K562 (cell line): ENCODE data around the gene EFNB3. TPM values are rescaled to one million over a fixed set of nuclear protein-coding genes. Genes with fewer than 3 reads are reported as not detected.

Experiments
- CREB1 ChIP-seq, 2 experiments: sonication (generic) in 1 of 2; formaldehyde crosslinking in 1 of 2; IDR thresholded peaks; 2 replicates each; pipeline versions ENCODE4 v1.6.1 to v1.8.0; 2012 to 2022; ENCODE audit warnings: inconsistent platforms in 1 of 2, mild to moderate bottlenecking in 1 of 2, missing genetic modification reagents in 1 of 2, moderate library complexity in 1 of 2
- EP300 ChIP-seq: IDR thresholded peaks from 2 replicates; pipeline ENCODE4 v1.6.1; 2012; ENCODE audit warnings: low read length, improper control_type of control experiment
- RAD21 ChIP-seq, 2 experiments: fragments of 250-450 bp in 1 of 2; fragments of 450-650 bp in 1 of 2; sonication (Bioruptor Pico) in 1 of 2; formaldehyde crosslinking in 1 of 2; IDR thresholded peaks in 1 of 2; conservative IDR thresholded peaks in 1 of 2; 2 replicates each; pipeline versions ENCODE4 v1.4.0 to v1.8.0; 2020 to 2022; ENCODE audit warnings: mild to moderate bottlenecking in 2 of 2, moderate library complexity in 1 of 2
- SAFB ChIP-seq: fragments of 200-400 bp; formaldehyde crosslinking; IDR thresholded peaks from 2 replicates; pipeline ENCODE4 v1.6.1; 2017; ENCODE audit warnings: low read depth, low read length, borderline replicate concordance
- SMAD4 ChIP-seq: fragments of 250-450 bp; sonication (Bioruptor Pico); conservative IDR thresholded peaks from 2 replicates; pipeline ENCODE4 v1.8.0; 2021; ENCODE audit warnings: inconsistent platforms, mild to moderate bottlenecking, moderate library complexity
- SMARCE1 ChIP-seq: fragments of 450-650 bp; IDR thresholded peaks from 2 replicates; pipeline ENCODE4 v1.7.1; 2016; ENCODE audit warnings: mild to moderate bottlenecking
- SOX6 ChIP-seq: fragments of 450-650 bp; IDR thresholded peaks from 2 replicates; pipeline ENCODE4 v1.6.1; 2014; ENCODE audit warnings: mild to moderate bottlenecking
- SRF ChIP-seq, 2 experiments: fragments of 250-450, 450-650 bp in 1 of 2; sonication (Bioruptor Pico) in 1 of 2; sonication (generic) in 1 of 2; formaldehyde crosslinking; IDR thresholded peaks; 2 replicates each; pipeline versions ENCODE4 v1.5.0 to v1.5.1; 2020 to 2022; ENCODE audit warnings: mild to moderate bottlenecking in 1 of 2, missing genetic modification reagents in 1 of 2
- STAT5B ChIP-seq: fragments of 250-450 bp; sonication (Bioruptor Pico); IDR thresholded peaks from 2 replicates; pipeline ENCODE4 v1.8.0; 2021; ENCODE audit warnings: mild to moderate bottlenecking, inconsistent platforms
- TAF7 ChIP-seq: fragments of 450-650 bp; IDR thresholded peaks from 2 replicates; pipeline ENCODE4 v1.6.1; 2016; ENCODE audit warnings: missing genetic modification characterization, missing compliant biosample characterization
- TARDBP ChIP-seq: fragments of 450-650 bp; IDR thresholded peaks from 2 replicates; pipeline ENCODE4 v1.6.1; 2016
- ZNF436 ChIP-seq: fragments of 250-450, 450-650 bp; sonication (Bioruptor Pico); formaldehyde crosslinking; IDR thresholded peaks from 2 replicates; pipeline ENCODE4 v1.7.0; 2020; ENCODE audit warnings: mild to moderate bottlenecking
- polyA plus RNA-seq, 8 experiments: library from polyadenylated mRNA; depleted of rRNA in 4 of 8; stranded (reverse) in 5 of 8; unstranded in 3 of 8; fragments of >200 nt; fragmentation: Nextera tagmentation in 2 of 8; fragmentation: Illumina TruSeq in 1 of 8; extraction: Ambion mirVana in 2 of 8; extraction: Trizol in 1 of 8; gene quantifications; 2 replicates each; pipeline versions ENCODE4 v1.2.1 to v1.2.3, GENCODE V29; 2011 to 2014; ENCODE audit warnings: inconsistent platforms in 1 of 8, missing spikeins in 1 of 8
- total RNA-seq, 7 experiments: library from RNA; depleted of rRNA in 6 of 7; stranded (reverse); fragments of >200 nt in 6 of 7; fragmentation: Illumina TruSeq in 2 of 7; extraction: Trizol in 2 of 7; gene quantifications; 2 replicates each; pipeline versions ENCODE4 v1.2.1 to v1.2.3, GENCODE V29; 2011 to 2021; ENCODE audit warnings: low replicate concordance in 1 of 7
- TF ChIP-seq, protein P1 (sequence below): sonication (generic); formaldehyde crosslinking; IDR thresholded peaks from 2 replicates; pipeline ENCODE4 v1.8.0; 2022; ENCODE audit warnings: missing genetic modification reagents, mild to moderate bottlenecking, borderline replicate concordance
- TF ChIP-seq, protein P2 (sequence below): fragments of 450-650 bp; IDR thresholded peaks from 2 replicates; pipeline ENCODE4 v1.6.1; 2018; ENCODE audit not compliant: partially characterized antibody
- TF ChIP-seq, protein P3 (sequence below): IDR thresholded peaks from 2 replicates; pipeline ENCODE4 v1.6.1; 2011; ENCODE audit warnings: borderline replicate concordance, low read depth, mild to moderate bottlenecking, moderate library complexity, low read length; ENCODE audit not compliant: insufficient read depth, poor library complexity, severe bottlenecking
- TF ChIP-seq, protein P4 (sequence below): IDR thresholded peaks from 2 replicates; pipeline ENCODE4 v1.6.1; 2016; ENCODE audit warnings: missing genetic modification characterization, missing compliant biosample characterization

Gene EFNB3
- total and polyA plus RNA-seq, 9 of the 15 experiments (the other 6 are each of a cell fraction or from before 2014, with no cell fraction given): not detected

DNA sequence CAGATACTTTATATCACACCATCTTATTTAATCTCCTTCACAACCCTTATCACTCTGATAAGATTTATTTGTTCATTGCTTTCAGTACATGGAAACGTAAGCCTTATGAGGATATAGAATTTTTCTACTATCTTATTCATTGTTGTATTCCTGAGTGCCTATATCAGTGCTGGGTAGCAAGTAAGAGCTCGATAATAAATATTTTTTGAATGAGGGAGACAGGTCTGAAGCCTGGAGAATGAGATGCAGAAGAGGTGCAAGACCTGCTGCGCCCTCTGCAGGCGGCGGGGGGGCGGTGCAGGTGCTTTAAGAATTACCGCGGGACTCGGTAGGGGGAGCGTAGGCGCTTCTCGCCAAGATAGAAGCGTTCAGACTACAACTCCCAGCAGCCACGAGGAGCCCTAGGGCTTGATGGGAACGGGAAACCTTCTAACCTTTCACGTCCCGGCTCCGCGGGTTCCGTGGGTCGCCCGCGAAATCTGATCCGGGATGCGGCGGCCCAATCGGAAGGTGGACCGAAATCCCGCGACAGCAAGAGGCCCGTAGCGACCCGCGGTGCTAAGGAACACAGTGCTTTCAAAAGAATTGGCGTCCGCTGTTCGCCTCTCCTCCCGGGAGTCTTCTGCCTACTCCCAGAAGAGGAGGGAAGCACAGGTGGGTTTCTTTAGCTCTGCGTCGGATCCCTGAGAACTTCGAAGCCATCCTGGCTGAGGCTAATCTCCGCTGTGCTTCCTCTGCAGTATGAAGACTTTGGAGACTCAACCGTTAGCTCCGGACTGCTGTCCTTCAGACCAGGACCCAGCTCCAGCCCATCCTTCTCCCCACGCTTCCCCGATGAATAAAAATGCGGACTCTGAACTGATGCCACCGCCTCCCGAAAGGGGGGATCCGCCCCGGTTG, 16.8 kb upstream of the EFNB3 start, which contains the start of gene WRAP53 (continued):
- TF ChIP-seq SAFB (peak; percentile 17; the same call in 1 of the 2 replicates), EP300 (no peak), CREB1 (IDR thresholded peaks at IDR 0.05) (no peak), CREB1 (CRISPR knock-in tag; IDR thresholded peaks at IDR 0.05) (peak; percentile 42; the same call in 1 of the 2 replicates), SMAD4 (CRISPR knock-in tag) (no peak), STAT5B (no peak), TAF7 (tag) (no peak), SOX6 (peak; percentile 46; the same call in 1 of the 2 replicates), SMARCE1 (no peak), RAD21 (CRISPR knock-in tag; conservative IDR thresholded peaks at IDR 0.05 in 1 of 2, IDR thresholded peaks at IDR 0.05 in 1 of 2) (peak; percentile 75 to 84), TARDBP (0 out of 2 replicates have a peak, but pooled peaks have one; percentile 22), ZNF436 (CRISPR knock-in tag) (no peak), SRF (CRISPR knock-in tag; IDR thresholded peaks at IDR 0.05) (no peak)
- TF ChIP-seq, protein P1, sequence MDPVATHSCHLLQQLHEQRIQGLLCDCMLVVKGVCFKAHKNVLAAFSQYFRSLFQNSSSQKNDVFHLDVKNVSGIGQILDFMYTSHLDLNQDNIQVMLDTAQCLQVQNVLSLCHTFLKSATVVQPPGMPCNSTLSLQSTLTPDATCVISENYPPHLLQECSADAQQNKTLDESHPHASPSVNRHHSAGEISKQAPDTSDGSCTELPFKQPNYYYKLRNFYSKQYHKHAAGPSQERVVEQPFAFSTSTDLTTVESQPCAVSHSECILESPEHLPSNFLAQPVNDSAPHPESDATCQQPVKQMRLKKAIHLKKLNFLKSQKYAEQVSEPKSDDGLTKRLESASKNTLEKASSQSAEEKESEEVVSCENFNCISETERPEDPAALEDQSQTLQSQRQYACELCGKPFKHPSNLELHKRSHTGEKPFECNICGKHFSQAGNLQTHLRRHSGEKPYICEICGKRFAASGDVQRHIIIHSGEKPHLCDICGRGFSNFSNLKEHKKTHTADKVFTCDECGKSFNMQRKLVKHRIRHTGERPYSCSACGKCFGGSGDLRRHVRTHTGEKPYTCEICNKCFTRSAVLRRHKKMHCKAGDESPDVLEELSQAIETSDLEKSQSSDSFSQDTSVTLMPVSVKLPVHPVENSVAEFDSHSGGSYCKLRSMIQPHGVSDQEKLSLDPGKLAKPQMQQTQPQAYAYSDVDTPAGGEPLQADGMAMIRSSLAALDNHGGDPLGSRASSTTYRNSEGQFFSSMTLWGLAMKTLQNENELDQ (CRISPR knock-in tag): no peak
- TF ChIP-seq, protein P2, sequence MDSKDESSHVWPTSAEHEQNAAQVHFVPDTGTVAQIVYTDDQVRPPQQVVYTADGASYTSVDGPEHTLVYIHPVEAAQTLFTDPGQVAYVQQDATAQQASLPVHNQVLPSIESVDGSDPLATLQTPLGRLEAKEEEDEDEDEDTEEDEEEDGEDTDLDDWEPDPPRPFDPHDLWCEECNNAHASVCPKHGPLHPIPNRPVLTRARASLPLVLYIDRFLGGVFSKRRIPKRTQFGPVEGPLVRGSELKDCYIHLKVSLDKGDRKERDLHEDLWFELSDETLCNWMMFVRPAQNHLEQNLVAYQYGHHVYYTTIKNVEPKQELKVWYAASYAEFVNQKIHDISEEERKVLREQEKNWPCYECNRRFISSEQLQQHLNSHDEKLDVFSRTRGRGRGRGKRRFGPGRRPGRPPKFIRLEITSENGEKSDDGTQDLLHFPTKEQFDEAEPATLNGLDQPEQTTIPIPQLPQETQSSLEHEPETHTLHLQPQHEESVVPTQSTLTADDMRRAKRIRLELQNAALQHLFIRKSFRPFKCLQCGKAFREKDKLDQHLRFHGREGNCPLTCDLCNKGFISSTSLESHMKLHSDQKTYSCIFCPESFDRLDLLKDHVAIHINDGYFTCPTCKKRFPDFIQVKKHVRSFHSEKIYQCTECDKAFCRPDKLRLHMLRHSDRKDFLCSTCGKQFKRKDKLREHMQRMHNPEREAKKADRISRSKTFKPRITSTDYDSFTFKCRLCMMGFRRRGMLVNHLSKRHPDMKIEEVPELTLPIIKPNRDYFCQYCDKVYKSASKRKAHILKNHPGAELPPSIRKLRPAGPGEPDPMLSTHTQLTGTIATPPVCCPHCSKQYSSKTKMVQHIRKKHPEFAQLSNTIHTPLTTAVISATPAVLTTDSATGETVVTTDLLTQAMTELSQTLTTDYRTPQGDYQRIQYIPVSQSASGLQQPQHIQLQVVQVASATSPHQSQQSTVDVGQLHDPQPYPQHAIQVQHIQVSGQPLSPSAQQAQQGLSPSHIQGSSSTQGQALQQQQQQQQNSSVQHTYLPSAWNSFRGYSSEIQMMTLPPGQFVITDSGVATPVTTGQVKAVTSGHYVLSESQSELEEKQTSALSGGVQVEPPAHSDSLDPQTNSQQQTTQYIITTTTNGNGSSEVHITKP: peak; percentile 25
- TF ChIP-seq, protein P3, sequence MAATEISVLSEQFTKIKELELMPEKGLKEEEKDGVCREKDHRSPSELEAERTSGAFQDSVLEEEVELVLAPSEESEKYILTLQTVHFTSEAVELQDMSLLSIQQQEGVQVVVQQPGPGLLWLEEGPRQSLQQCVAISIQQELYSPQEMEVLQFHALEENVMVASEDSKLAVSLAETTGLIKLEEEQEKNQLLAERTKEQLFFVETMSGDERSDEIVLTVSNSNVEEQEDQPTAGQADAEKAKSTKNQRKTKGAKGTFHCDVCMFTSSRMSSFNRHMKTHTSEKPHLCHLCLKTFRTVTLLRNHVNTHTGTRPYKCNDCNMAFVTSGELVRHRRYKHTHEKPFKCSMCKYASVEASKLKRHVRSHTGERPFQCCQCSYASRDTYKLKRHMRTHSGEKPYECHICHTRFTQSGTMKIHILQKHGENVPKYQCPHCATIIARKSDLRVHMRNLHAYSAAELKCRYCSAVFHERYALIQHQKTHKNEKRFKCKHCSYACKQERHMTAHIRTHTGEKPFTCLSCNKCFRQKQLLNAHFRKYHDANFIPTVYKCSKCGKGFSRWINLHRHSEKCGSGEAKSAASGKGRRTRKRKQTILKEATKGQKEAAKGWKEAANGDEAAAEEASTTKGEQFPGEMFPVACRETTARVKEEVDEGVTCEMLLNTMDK: peak; percentile 76
- TF ChIP-seq, protein P4, sequence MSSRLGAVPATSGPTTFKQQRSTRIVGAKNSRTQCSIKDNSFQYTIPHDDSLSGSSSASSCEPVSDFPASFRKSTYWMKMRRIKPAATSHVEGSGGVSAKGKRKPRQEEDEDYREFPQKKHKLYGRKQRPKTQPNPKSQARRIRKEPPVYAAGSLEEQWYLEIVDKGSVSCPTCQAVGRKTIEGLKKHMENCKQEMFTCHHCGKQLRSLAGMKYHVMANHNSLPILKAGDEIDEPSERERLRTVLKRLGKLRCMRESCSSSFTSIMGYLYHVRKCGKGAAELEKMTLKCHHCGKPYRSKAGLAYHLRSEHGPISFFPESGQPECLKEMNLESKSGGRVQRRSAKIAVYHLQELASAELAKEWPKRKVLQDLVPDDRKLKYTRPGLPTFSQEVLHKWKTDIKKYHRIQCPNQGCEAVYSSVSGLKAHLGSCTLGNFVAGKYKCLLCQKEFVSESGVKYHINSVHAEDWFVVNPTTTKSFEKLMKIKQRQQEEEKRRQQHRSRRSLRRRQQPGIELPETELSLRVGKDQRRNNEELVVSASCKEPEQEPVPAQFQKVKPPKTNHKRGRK (tag): no peak
